Limb (tissue), 2 donors: ENCODE measurements around the gene RASGRF1.

Source experiments
- DNase-seq, 2 donors: peaks; one replicate each; pipeline ENCODE4 v3.0.0-alpha.2; 2016; ENCODE audit errors: extremely low spot score in 2 of 2

The RASGRF1 gene

GRCh38 chr15:78914027-78914764 lies 176.4 kb downstream of the RASGRF1 start:
- no peak for DNase-seq

- no peak for DNase-seq
Observed at GRCh38 chr15:78913012-78913411, 177.6 kb downstream of the RASGRF1 start.

- DNase-seq = no peak
Observed at GRCh38 chr15:78912316-78912715, 178.3 kb downstream of the RASGRF1 start.

GRCh38 chr15:78910271-78910670 lies 180.3 kb downstream of the RASGRF1 start:
- DNase-seq = no peak
